ENCODE measurements around the gene MAPK10.

MAPK10 gene

DNA sequence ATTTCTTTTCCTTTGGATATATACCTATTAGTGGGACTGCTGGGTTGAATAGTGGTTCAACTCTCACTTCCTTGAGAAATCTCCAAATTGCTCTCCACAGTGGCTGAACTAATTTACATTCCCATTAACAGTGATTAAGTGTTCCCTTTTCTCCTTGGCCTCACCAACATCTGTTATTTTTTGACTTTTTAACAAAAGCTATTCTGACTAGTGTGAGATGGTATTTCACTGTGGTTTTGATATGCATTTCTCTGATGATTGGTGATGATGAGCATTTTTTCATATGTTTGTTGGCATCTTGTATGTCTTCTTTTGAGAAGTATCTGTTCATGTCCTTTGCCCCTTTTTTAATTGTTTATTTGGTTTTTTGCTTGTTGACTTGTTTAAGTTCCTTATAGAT lies 413.0 kb downstream of the MAPK10 start:
- TF ChIP-seq POLR2A (IDR thresholded peaks at IDR 0.05; ENCODE audit: extremely low read depth, insufficient read length) (no peak), MYC (IDR thresholded peaks at IDR 0.05; ENCODE audit: low read depth, low read length) (no peak)
- TF ChIP-seq, protein P1, sequence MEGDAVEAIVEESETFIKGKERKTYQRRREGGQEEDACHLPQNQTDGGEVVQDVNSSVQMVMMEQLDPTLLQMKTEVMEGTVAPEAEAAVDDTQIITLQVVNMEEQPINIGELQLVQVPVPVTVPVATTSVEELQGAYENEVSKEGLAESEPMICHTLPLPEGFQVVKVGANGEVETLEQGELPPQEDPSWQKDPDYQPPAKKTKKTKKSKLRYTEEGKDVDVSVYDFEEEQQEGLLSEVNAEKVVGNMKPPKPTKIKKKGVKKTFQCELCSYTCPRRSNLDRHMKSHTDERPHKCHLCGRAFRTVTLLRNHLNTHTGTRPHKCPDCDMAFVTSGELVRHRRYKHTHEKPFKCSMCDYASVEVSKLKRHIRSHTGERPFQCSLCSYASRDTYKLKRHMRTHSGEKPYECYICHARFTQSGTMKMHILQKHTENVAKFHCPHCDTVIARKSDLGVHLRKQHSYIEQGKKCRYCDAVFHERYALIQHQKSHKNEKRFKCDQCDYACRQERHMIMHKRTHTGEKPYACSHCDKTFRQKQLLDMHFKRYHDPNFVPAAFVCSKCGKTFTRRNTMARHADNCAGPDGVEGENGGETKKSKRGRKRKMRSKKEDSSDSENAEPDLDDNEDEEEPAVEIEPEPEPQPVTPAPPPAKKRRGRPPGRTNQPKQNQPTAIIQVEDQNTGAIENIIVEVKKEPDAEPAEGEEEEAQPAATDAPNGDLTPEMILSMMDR (IDR thresholded peaks at IDR 0.05; ENCODE audit: low read depth, low read length): no peak
- TF ChIP-seq, protein P2, sequence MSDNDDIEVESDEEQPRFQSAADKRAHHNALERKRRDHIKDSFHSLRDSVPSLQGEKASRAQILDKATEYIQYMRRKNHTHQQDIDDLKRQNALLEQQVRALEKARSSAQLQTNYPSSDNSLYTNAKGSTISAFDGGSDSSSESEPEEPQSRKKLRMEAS (IDR thresholded peaks at IDR 0.05; ENCODE audit: low read depth, low read length): no peak
- no peak overlapping the region for H3K4me3 ChIP-seq (ENCODE audit: low read depth, low read length)
- DNase-seq (ENCODE audit: low read depth): no peak

- no peak overlapping the region for H3K4me3 ChIP-seq (ENCODE audit: low read depth, low read length)
- DNase-seq (ENCODE audit: low read depth): no peak
- no peak for TF ChIP-seq POLR2A (IDR thresholded peaks at IDR 0.05; ENCODE audit: extremely low read depth, insufficient read length)
- TF ChIP-seq, protein P2 (IDR thresholded peaks at IDR 0.05; ENCODE audit: low read depth, low read length): no peak
- TF ChIP-seq MYC (IDR thresholded peaks at IDR 0.05; ENCODE audit: low read depth, low read length): no peak
- TF ChIP-seq, protein P1 (IDR thresholded peaks at IDR 0.05; ENCODE audit: low read depth, low read length): no peak
Observed at GRCh38 chr4:85942107-85942506, 417.7 kb downstream of the MAPK10 start.

GRCh38 chr4:85940151-85940550 lies 419.7 kb downstream of the MAPK10 start:
- H3K4me3 ChIP-seq (ENCODE audit: low read depth, low read length): no peak overlapping the region
- TF ChIP-seq POLR2A (IDR thresholded peaks at IDR 0.05; ENCODE audit: extremely low read depth, insufficient read length) (no peak), MYC (IDR thresholded peaks at IDR 0.05; ENCODE audit: low read depth, low read length) (no peak)
- TF ChIP-seq, protein P1 (IDR thresholded peaks at IDR 0.05; ENCODE audit: low read depth, low read length): no peak
- TF ChIP-seq, protein P2 (IDR thresholded peaks at IDR 0.05; ENCODE audit: low read depth, low read length): no peak
- DNase-seq (ENCODE audit: low read depth): no peak

Data from NB4 (cell line).